HUES64 (cell line): Measurements from ENCODE around the gene MAML3.

Source experiments
- H3K27ac ChIP-seq: 2 replicates; pipeline ENCODE4 v1.7.0; 2013; ENCODE audit warnings: low read depth, low read length, inconsistent platforms
- H3K27me3 ChIP-seq: 2 replicates; pipeline ENCODE4 v1.6.1; 2013; ENCODE audit warnings: mild to moderate bottlenecking, low read length; ENCODE audit not compliant: insufficient read depth
- H3K36me3 ChIP-seq: 2 replicates; pipeline ENCODE4 v1.6.1; 2013; ENCODE audit warnings: mild to moderate bottlenecking, low read length; ENCODE audit not compliant: insufficient read depth
- H3K4me1 ChIP-seq: 2 replicates; pipeline ENCODE4 v1.6.1; 2013; ENCODE audit warnings: mild to moderate bottlenecking, low read length, moderate library complexity; ENCODE audit not compliant: insufficient read depth
- H3K4me3 ChIP-seq: 2 replicates; pipeline ENCODE4 v1.5.1; 2013; ENCODE audit warnings: mild to moderate bottlenecking, low read length, moderate library complexity
- H3K9ac ChIP-seq: 2 replicates; pipeline ENCODE4 v1.6.1; 2013; ENCODE audit warnings: mild to moderate bottlenecking, low read depth, low read length
- H3K9me3 ChIP-seq: 2 replicates; pipeline ENCODE4 v1.6.1; 2013; ENCODE audit warnings: low read depth, low read length; ENCODE audit not compliant: insufficient read depth
- WGBS: fragments of 150-250, 120-280 bp; methylation state at CpG from one replicate; pipeline ENCODE4 v1.1.7; 2013; ENCODE audit warnings: missing lambda C conversion rate; 5-methylcytosine and 5-hydroxymethylcytosine counted together

The MAML3 gene

GRCh38 chr4:139844057-139844456, 309.9 kb downstream of the MAML3 start:
- Histone ChIP-seq H3K4me3 (no peak overlapping the region), H3K4me1 (peaks cover 22% of the 10 kb centered on the region), H3K27me3 (no peaks in the 10 kb centered on the region), H3K36me3 (no peaks in the 10 kb centered on the region), H3K27ac (no peak overlapping the region), H3K9ac (no peak overlapping the region), H3K9me3 (no peaks in the 10 kb centered on the region)
- 92% methylated on average over 2 of the region's 2 CpGs for WGBS

GRCh38 chr4:139843641-139844040, 310.3 kb downstream of the MAML3 start:
- Histone ChIP-seq H3K4me3 (no peak overlapping the region), H3K9me3 (no peaks in the 10 kb centered on the region), H3K27me3 (no peaks in the 10 kb centered on the region), H3K36me3 (no peaks in the 10 kb centered on the region), H3K4me1 (peaks cover 18% of the 10 kb centered on the region), H3K27ac (no peak overlapping the region), H3K9ac (no peak overlapping the region)
- WGBS = 96% methylated on average over 5 of the region's 5 CpGs

DNA sequence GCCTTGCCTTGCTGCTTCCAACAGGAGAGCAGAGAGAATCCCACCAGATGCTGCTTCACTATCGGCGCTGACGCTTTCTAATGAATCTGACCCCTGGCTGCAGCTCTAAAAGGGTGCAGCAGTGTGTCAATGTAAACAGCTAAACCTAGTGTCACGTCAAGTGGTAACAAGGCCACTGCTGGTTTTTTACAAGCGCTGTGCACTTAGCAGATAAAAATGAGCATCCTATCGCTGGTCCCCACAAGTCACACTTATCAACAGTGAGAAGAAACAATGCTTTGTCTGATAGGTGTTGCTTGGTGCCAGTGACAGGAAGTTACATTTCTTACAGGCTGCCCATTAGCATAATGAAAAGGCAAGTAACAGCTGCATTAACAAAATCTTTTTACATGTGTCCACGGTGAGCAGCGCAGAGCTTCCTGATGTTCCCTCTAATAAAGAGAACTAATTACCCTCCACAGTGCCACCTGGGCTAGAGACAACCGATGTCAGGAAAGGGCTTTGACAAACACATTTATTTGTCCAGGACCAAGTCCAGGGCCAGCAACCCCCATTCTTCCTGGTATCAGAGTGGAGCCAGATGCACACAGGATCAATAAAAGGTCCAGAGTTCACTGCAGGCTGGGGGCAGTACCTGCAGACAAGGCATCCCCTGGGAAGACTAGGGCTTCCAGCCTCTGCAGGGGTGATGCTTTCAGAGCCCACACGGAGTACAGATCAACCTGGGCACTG, 312.4 kb downstream of the MAML3 start:
- Histone ChIP-seq H3K4me3 (no peak overlapping the region), H3K4me1 (peaks cover under 1% of the 10 kb centered on the region; the same call in 1 of the 2 replicates), H3K36me3 (no peaks in the 10 kb centered on the region), H3K9ac (no peak overlapping the region), H3K9me3 (no peaks in the 10 kb centered on the region), H3K27me3 (no peaks in the 10 kb centered on the region), H3K27ac (no peak overlapping the region)
- 80% methylated on average over 10 of the region's 10 CpGs for WGBS

DNA sequence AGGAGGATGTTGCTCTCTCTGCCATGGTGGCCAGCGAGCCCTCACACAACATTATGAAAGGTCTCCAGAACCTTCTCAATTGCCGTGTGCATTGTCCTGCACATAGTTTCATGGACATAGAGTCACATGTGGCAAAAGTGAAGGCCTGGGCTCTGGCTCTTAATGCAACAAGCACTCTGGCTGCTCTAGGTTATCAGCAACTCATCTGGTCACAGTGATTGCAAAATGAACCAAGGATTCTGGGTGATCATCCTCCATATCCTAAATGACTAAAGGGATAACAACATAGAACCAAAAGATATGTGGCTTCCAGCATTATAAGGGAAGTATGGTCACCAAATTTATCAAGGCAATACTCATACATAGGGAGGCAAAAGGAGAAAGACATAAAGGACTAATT, 313.2 kb downstream of the MAML3 start:
- Histone ChIP-seq H3K4me1 (peaks cover 7% of the 10 kb centered on the region; the same call in 1 of the 2 replicates), H3K9ac (no peak overlapping the region), H3K36me3 (no peaks in the 10 kb centered on the region), H3K4me3 (no peak overlapping the region), H3K9me3 (no peaks in the 10 kb centered on the region), H3K27ac (no peak overlapping the region), H3K27me3 (no peaks in the 10 kb centered on the region)
- WGBS = 96% methylated on average over 2 of the region's 2 CpGs

- Histone ChIP-seq H3K27ac (no peak overlapping the region), H3K4me3 (no peak overlapping the region), H3K27me3 (no peaks in the 10 kb centered on the region), H3K36me3 (no peaks in the 10 kb centered on the region), H3K9ac (no peak overlapping the region), H3K4me1 (peaks cover 11% of the 10 kb centered on the region; the same call in 1 of the 2 replicates), H3K9me3 (no peaks in the 10 kb centered on the region)
- WGBS = 92% methylated on average over 4 of the region's 6 CpGs
Observed at GRCh38 chr4:139839403-139840031, 314.5 kb downstream of the MAML3 start.

DNA sequence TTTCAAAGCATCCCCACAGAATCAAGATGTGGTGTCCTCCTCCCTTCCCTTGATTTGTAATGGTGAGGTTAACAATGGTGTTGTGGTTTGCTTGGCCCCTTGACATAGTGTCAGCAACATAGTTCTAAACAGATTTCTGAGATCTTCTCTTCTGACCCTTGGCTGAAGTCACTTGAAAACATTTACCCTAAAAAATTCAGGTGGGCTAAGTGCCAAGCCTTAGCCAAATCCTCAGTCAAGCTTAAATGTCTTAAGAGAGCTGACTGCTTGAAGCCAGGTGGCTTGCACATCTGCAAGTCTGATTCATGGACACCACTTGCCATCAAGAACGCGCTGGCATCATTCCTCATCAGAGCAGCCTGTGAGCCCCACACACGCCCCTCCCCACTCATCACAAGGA, 315.2 kb downstream of the MAML3 start:
- Histone ChIP-seq H3K4me1 (peaks cover 18% of the 10 kb centered on the region; the same call in 1 of the 2 replicates), H3K36me3 (no peaks in the 10 kb centered on the region), H3K9me3 (no peaks in the 10 kb centered on the region), H3K27ac (no peak overlapping the region), H3K27me3 (no peaks in the 10 kb centered on the region), H3K4me3 (no peak overlapping the region), H3K9ac (no peak overlapping the region)
- WGBS = 92% methylated on average over 3 of the region's 3 CpGs

GRCh38 chr4:139834981-139835391, 319.0 kb downstream of the MAML3 start:
- no peak overlapping the region for H3K27ac ChIP-seq

GRCh38 chr4:139834226-139834662, 319.7 kb downstream of the MAML3 start:
- no peaks in the 10 kb centered on the region for H3K9me3 ChIP-seq
- no peak overlapping the region for H3K9ac ChIP-seq
- no peaks in the 10 kb centered on the region for H3K36me3 ChIP-seq
- H3K27ac ChIP-seq = peak overlapping the region; percentile 36; the same call in 1 of the 2 replicates
- no peaks in the 10 kb centered on the region for H3K27me3 ChIP-seq
- peaks cover 31% of the 10 kb centered on the region for H3K4me1 ChIP-seq
- no peak overlapping the region for H3K4me3 ChIP-seq
- WGBS = 79% methylated on average over 8 of the region's 8 CpGs

More at GRCh38 chr4:139834981-139835391, 319.0 kb downstream of the MAML3 start:
- Histone ChIP-seq H3K36me3 (no peaks in the 10 kb centered on the region), H3K9me3 (no peaks in the 10 kb centered on the region), H3K4me1 (peaks cover 31% of the 10 kb centered on the region), H3K4me3 (no peak overlapping the region), H3K27me3 (no peaks in the 10 kb centered on the region), H3K9ac (no peak overlapping the region)
- 95% methylated on average over 2 of the region's 2 CpGs for WGBS

GRCh38 chr4:139833151-139833910, 320.7 kb downstream of the MAML3 start:
- H3K27ac ChIP-seq = no peak overlapping the region
- 76% methylated on average over 20 of the region's 21 CpGs for WGBS
- no peaks in the 10 kb centered on the region for H3K27me3 ChIP-seq

DNA sequence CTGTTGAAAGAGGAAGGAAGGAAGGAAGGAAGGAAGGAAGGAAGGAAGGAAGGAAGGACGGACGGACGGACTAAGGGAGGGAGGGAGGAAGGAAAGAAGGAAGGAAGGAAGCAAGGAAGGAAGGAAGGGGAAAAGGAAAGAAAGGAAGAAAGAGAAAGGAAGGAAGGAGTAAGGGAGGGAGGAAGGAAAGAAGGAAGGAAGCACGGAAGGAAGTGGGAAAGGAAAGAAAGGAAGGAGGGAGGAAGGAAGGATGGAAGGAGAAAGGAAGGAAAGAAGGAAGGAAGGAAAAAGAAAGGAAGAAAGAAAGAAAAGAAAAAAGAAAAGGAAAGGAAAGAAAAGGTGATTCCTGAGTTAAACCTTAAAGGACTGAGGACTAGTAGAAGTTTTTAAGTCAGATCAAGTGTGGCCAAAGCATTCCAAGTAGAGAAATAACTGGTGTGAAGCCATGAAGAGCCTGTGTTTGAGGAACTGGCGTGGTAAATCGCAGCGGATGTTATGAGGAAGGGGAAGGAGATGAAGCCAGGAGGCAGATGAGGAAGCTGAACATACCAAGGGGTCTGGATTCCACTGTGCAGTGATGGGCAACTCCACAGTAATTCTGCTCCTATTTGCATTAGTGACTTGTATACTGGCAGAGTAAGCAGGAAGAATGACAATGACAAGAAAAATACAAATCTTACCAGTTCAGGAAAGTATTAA, 324.9 kb downstream of the MAML3 start:
- no peaks in the 10 kb centered on the region for H3K27me3 ChIP-seq
- no peaks in the 10 kb centered on the region for H3K36me3 ChIP-seq
- no peak overlapping the region for H3K4me3 ChIP-seq
- WGBS = 94% methylated on average over 7 of the region's 7 CpGs
- H3K4me1 ChIP-seq = peaks cover 50% of the 10 kb centered on the region
- no peak overlapping the region for H3K27ac ChIP-seq
- no peaks in the 10 kb centered on the region for H3K9me3 ChIP-seq
- H3K9ac ChIP-seq = no peak overlapping the region

More at GRCh38 chr4:139833151-139833910, 320.7 kb downstream of the MAML3 start:
- Histone ChIP-seq H3K9me3 (no peaks in the 10 kb centered on the region), H3K9ac (no peak overlapping the region), H3K36me3 (no peaks in the 10 kb centered on the region), H3K4me1 (peaks cover 31% of the 10 kb centered on the region), H3K4me3 (no peak overlapping the region)
